HL-60 (cell line): ENCODE results near the gene UBAP2L.

Experiments used
- DNase-seq, 2 experiments: peaks; one replicate each; pipeline ENCODE4 v3.0.0-alpha.2; 2010 to 2020; ENCODE audit warnings: low read depth in 1 of 2, low spot score in 1 of 2
- H3K27ac ChIP-seq: fragments of 250-450 bp; sonication (Bioruptor Pico); replicated peaks from 2 replicates; pipeline ENCODE4 v1.5.1; 2020; ENCODE audit warnings: mild to moderate bottlenecking, moderate library complexity
- H3K27me3 ChIP-seq: fragments of 250-450 bp; sonication (Bioruptor Pico); 2 replicates; pipeline ENCODE4 v1.5.1; 2021; ENCODE audit warnings: mild to moderate bottlenecking, moderate library complexity; ENCODE audit not compliant: insufficient read depth, poor library complexity, severe bottlenecking
- H3K4me3 ChIP-seq: replicated peaks from 2 replicates; pipeline ENCODE4 v1.5.1; 2011; ENCODE audit warnings: mild to moderate bottlenecking, control low read depth, low read length; ENCODE audit not compliant: insufficient read depth
- GABPA ChIP-seq: IDR thresholded peaks from 2 replicates; pipeline ENCODE4 v1.6.1; 2012; ENCODE audit warnings: low read depth
- POLR2AphosphoS5 ChIP-seq: IDR thresholded peaks from 2 replicates; pipeline ENCODE4 v1.6.1; 2012; ENCODE audit warnings: low read depth
- SPI1 ChIP-seq: IDR thresholded peaks from 2 replicates; pipeline ENCODE4 v1.6.1; 2012; ENCODE audit warnings: low read depth, mild to moderate bottlenecking, borderline replicate concordance
- TF ChIP-seq, protein P1 (sequence below): IDR thresholded peaks from one replicate; pipeline ENCODE4 v1.5.1; 2011; ENCODE audit warnings: low read length, control low read depth, inconsistent platforms; ENCODE audit not compliant: insufficient read depth
- TF ChIP-seq, protein P2 (sequence below): IDR thresholded peaks from 2 replicates; pipeline ENCODE4 v1.6.1; 2012; ENCODE audit warnings: low read depth; ENCODE audit not compliant: insufficient replicate concordance

Gene UBAP2L

DNA sequence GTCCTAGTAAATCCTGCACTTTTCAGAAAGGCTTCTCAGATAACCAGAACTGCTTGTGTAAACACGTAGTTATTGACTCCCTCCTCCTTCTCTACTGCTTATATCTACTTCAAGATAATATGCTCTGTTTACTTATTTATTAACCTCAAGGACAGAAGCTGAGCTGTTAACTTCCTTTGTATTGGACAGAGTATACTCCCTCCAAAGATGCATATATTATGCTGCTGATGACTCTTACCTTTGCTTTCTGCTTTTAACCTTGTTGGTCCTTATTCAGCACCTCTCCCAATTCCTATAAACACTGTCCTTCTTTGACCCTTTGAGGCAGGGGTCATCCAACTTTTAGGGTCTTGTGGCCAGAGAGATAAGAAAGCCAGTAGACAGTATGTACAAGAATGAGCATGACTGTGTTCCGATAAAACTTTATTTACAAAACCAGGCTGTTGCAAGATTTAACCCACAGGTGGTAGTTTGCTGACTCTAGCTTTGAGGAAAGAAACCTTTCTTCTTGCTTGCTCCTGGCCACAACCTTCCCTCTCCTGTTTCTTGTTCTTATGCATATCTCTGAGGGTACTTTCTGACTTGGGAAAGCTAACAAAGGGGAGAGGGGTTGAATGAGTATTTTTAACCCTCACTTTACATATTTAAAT lies 33.8 kb upstream of the UBAP2L start:
- Histone ChIP-seq H3K4me3 (no peak overlapping the region), H3K27ac (no peak overlapping the region), H3K27me3 (no peaks in the 10 kb centered on the region)
- TF ChIP-seq, protein P1, sequence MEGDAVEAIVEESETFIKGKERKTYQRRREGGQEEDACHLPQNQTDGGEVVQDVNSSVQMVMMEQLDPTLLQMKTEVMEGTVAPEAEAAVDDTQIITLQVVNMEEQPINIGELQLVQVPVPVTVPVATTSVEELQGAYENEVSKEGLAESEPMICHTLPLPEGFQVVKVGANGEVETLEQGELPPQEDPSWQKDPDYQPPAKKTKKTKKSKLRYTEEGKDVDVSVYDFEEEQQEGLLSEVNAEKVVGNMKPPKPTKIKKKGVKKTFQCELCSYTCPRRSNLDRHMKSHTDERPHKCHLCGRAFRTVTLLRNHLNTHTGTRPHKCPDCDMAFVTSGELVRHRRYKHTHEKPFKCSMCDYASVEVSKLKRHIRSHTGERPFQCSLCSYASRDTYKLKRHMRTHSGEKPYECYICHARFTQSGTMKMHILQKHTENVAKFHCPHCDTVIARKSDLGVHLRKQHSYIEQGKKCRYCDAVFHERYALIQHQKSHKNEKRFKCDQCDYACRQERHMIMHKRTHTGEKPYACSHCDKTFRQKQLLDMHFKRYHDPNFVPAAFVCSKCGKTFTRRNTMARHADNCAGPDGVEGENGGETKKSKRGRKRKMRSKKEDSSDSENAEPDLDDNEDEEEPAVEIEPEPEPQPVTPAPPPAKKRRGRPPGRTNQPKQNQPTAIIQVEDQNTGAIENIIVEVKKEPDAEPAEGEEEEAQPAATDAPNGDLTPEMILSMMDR, result no peak
- TF ChIP-seq, protein P2, sequence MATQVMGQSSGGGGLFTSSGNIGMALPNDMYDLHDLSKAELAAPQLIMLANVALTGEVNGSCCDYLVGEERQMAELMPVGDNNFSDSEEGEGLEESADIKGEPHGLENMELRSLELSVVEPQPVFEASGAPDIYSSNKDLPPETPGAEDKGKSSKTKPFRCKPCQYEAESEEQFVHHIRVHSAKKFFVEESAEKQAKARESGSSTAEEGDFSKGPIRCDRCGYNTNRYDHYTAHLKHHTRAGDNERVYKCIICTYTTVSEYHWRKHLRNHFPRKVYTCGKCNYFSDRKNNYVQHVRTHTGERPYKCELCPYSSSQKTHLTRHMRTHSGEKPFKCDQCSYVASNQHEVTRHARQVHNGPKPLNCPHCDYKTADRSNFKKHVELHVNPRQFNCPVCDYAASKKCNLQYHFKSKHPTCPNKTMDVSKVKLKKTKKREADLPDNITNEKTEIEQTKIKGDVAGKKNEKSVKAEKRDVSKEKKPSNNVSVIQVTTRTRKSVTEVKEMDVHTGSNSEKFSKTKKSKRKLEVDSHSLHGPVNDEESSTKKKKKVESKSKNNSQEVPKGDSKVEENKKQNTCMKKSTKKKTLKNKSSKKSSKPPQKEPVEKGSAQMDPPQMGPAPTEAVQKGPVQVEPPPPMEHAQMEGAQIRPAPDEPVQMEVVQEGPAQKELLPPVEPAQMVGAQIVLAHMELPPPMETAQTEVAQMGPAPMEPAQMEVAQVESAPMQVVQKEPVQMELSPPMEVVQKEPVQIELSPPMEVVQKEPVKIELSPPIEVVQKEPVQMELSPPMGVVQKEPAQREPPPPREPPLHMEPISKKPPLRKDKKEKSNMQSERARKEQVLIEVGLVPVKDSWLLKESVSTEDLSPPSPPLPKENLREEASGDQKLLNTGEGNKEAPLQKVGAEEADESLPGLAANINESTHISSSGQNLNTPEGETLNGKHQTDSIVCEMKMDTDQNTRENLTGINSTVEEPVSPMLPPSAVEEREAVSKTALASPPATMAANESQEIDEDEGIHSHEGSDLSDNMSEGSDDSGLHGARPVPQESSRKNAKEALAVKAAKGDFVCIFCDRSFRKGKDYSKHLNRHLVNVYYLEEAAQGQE, result no peak
- TF ChIP-seq SPI1 (no peak), POLR2AphosphoS5 (no peak), GABPA (no peak)
- DNase-seq, result no peak

DNA sequence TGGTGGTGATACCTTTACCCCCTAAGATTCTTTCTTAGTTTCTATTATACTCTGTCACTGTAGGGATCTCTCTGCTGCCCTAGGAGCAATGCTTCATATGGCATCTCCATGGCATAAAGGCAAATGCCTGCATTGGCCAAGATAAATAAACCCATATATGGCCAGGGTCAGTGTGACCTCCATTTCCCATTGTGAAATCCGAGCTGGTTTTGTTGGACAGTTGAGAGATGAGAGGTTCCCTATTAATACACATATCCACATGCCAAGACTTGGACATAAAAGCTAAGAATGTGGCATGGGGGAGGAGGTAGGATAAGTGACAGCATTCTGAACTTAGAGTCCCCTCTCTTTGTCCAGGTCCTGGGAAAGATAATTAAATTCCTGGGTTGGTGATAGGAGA lies 30.2 kb upstream of the UBAP2L start:
- no peak for DNase-seq
- Histone ChIP-seq H3K27me3 (no peaks in the 10 kb centered on the region), H3K27ac (no peak overlapping the region), H3K4me3 (no peak overlapping the region)
- TF ChIP-seq SPI1 (no peak), POLR2AphosphoS5 (no peak), GABPA (no peak)
- TF ChIP-seq, protein P2, result no peak
- TF ChIP-seq, protein P1, result no peak

DNA sequence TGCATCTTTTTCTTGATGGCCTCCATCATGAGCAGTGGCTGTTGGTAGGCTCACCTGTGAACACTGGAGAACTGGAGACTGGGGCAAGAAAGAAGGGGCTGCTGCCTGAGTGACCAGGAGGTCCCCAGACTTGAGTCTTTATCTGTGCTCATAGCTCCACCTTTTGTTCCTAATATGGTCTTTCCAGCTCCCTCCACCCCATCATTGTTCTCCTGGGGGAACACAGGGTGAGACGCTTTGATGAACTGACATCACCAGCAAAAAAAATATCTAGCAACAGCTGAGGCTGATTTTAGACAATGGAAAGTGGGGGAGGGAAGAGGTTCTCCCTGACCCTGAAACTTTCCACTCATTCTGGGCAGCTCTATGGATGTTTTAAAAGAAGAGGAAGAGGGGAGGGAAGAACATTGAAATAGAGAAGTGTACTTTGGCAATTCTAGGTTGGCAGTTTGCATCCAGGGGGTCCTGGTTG lies 28.7 kb upstream of the UBAP2L start, which contains the start of gene TPM3:
TPM3 (minus strand) TSS at position 111 of the 472 bp plus-strand sequence; CDS start at position 29, 82 bp downstream.
- peak in 1 of 2 experiments; percentile 51 for DNase-seq
- Histone ChIP-seq H3K27me3 (no peaks in the 10 kb centered on the region), H3K27ac (peak within 1 kb of the TSS; percentile 40), H3K4me3 (no peak within 1 kb of the TSS)
- TF ChIP-seq GABPA (no peak), SPI1 (peak; percentile 98)

DNA sequence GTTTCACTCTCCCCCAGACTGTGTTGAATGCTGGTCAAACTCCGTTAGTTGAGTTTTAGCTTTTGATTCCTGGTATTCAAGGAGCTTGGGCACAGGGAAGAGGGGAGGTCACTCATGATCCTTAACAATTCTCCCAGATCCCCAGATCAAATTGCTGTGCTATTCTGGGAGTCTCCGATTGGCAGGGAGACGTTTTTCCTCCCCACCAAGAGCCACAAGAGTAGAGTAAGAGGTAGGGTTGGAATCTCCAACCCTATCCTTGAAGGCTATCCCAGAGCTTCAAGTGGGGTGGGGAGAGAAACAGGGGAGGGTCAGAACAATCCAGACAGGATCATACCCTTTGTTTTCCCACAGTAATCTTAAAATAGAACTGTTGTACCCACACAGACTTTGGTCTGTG lies 28.3 kb upstream of the UBAP2L start:
- Histone ChIP-seq H3K27ac (peak overlapping the region; percentile 40), H3K4me3 (no peak overlapping the region), H3K27me3 (no peaks in the 10 kb centered on the region)
- TF ChIP-seq POLR2AphosphoS5 (no peak), SPI1 (no peak)
- DNase-seq, result no peak

DNA sequence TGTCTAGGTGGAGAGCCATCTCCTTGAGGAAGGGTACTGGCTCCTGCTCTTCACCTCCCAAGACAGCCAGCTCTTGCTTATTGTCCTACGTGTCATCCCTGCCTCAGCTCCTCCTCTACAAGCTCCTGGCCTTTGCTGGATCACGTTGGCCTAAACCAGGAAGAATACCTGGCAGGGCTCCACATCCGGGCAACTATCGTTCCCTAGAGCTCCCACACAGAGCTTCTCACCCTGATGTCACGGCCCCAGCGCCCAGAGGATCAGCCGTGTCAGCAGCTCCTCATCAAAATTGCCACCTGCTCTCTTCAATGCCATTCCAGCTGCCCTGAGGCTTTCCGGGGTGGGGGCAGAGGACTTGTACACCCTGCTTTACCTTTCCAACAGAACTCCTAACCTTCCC lies 26.9 kb upstream of the UBAP2L start:
- no peak for DNase-seq
- Histone ChIP-seq H3K27me3 (no peaks in the 10 kb centered on the region), H3K4me3 (no peak overlapping the region), H3K27ac (no peak overlapping the region)
- TF ChIP-seq GABPA (no peak), SPI1 (no peak)
- TF ChIP-seq, protein P1, result no peak
- TF ChIP-seq, protein P2, result no peak
